NCI-H187 treated with DMSO at 0.1 percent for 48 hours (cell line): Measurements from ENCODE around the gene CNN3.
"Not testable (repeated sequence)": the region's sequence is repeated elsewhere in the genome, so short reads cannot be mapped to it uniquely, and the experiment has no call there.

Experiments used
- DNase-seq: peaks from one replicate; lab custom pipeline; 2025; lab: John Stamatoyannopoulos, UW

The CNN3 gene

GRCh38 chr1:94949681-94950661 is 23.1 kb upstream of the CNN3 start:
- DNase-seq = peak; percentile 68

- no peak for DNase-seq
Observed at GRCh38 chr1:94947437-94947836, 20.5 kb upstream of the CNN3 start.

- no peak for DNase-seq
Observed at GRCh38 chr1:94946886-94947285, 20.0 kb upstream of the CNN3 start.

GRCh38 chr1:94942171-94943128 is 15.5 kb upstream of the CNN3 start:
- DNase-seq = no peak

- DNase-seq = not testable (repeated sequence)
Observed at GRCh38 chr1:94941480-94941879, 14.6 kb upstream of the CNN3 start.

GRCh38 chr1:94940738-94941137 is 13.8 kb upstream of the CNN3 start:
- no peak for DNase-seq

- no peak for DNase-seq
Observed at GRCh38 chr1:94937820-94938219, 10.9 kb upstream of the CNN3 start.

DNA sequence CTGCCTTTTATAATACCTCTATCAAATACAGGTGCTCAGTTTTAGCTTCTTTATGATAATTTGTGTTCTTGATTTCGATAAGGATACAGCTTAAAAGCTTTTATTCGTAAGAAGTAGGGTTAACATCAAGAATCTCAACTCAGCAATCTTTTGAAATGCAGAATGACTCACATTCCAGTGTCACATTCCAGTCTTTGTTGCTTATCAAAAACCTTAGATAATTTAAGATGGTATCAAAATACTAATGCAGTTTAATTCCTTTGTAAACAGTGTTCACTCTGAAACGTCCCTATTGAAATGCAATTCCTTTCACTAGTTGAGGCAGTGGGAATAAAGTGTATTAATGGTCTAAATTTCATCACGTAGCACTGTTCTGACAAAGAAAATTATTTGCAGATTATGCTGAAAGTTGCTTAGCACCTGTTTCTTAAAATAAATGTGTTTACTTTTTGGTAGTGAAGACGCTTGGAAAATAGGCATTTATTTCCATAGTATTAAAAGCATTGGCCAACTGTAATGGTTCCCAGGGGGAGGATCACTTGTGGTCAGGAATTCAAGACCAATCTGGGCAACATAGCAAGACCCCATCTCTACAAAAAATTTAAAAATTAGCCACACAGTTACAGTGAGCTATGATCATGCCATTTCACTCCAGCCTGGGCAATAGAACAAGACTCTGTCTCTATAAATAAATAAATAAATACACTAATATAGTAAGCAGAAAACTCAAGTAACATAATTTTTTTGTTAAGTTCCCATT is 10.1 kb upstream of the CNN3 start:
- no peak for DNase-seq

DNA sequence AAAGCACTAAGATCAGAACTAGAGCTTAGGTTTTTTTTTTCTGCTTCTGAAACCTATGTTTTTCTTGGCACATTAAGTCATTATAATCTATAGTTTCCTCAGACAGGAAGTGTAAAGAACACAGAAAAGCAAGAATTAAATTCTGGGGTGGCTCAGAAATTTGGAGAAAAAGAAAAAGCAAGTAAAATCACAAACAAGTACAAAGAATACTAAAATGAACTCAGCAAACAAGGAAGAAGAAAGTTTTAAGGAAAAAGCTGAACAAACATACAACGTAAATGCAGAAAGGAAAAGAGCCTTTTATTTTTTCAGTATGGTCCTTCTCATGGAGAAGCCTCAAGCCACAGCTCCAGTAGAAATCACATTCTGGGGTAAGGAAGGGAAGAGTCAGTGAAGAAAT is 8.6 kb upstream of the CNN3 start:
- DNase-seq = no peak

- DNase-seq = no peak
Observed at GRCh38 chr1:94935034-94935433, 8.1 kb upstream of the CNN3 start.

DNA sequence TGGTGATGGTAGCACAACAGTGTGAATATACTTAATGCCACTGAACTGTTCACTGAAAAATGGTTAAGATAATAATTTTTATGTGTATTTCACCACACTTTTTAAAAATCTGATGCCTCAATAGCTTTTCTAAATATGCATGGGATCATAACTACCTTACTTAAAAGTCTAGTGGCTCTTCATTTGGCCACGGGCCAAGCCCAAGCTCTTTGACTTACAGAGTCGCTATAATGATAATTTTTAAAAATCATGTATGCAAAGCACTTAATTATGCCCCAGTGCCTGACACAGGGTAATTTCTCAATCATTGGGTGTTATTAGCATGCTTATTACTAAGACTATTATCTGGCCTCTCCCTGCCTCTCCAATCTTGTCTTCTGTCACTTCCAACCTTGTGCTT is 7.6 kb upstream of the CNN3 start:
- no peak for DNase-seq

DNA sequence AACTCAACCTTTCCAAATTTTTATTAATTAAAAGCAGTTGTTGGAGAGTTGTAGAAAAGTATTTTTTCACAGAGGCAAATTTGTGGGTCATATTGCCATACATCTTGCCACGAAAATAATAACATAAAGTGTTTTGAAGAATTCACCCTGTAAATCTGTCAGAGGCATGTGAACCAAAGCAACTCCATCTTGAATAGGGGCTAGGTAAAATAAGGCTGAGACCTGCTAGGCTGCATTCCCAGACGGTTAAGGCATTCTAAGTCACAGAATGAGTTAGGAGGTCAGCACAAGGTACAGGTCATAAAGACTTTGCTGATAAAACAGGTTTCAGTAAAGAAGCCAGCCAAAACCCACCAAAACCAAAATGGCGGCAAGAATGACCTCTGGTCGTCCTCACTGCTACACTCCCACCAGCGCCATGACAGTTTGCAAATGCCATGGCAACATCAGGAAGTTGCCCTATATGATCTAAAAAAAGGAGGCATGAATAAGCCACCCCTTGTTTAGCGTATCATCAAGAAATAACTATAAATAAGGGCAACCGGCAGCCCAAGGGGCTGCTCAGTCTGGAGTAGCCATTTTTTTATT is 4.4 kb upstream of the CNN3 start:
- no peak for DNase-seq

DNA sequence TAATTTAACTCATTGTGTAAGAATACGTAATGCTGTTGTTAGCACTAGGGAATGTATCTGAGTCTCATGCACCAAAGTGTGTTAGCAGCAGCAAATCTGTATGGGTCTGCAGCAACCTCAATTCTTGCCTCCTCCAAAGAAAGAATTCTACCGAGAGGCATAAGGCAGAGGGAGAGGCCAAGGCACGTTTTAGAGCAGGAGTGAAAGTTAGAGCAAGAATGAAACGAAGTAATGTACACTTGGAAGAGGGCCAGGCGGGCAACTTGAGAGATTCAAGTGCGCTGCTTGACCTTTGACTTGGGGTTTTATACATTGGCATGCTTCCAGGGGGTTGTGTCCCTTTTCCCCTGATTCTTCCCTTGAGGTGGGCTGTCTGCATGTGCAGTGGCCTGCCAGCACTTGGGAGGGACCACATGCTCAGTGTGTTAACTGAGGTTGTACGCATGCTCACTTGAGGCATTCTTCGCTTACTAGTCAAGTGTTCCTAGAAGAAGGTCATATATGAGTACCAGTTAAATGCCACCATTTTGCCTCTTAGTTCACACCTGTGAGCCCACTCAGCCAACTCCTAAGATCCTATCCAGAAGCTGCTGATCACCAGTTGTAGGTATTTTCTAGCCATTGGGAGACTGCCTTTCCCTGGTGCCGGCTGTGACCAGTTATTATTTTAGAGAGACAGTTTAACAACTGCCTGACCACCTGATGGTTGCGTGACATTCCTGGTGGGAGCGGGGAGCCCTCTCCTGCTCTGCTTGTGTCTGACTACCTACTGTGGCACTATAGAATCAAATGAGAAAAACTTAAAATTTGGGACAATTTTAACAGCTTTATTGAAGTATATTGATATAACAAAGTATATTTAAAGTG is 2.7 kb upstream of the CNN3 start:
- no peak for DNase-seq

- no peak for DNase-seq
Observed at GRCh38 chr1:94928293-94928939, 1.5 kb upstream of the CNN3 start.

DNA sequence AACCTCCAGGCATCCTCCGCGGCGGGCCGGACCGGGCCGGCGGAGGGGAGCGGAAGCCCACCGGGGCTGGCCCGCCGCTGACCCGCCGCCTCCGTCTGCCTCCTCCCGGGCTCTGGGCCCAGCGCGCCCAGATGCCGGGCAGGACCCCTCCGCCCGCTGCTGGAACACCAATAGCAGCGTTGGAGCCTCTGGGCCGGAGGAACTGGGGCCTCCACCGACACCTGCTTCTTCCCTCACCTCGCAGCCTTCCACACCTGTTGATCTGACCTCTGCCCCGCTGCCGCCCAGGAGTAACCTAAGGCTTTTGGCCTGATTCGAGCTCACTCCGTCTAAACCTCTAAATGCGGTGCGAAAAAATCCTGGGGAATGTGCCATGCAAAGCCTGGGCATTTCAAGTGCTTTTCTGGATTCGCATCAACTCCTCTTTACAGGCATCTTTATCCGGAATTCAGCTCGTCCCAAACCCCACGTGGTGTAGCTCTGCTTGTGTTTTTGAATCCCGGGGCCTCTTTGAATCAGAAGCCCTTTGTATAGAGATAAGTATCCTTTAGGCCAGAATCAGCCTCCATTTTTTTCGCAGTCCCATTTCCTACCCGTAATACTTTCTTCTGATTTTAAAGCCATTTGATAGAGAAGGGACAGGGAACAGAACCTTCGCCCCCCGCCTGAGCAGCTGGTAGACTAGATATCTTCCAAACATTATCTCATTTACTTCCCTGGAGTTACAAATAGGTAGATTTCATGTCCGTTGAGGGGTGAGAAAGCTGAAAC is 680 bp upstream of the CNN3 start:
- no peak for DNase-seq

GRCh38 chr1:94926126-94926914 is 590 bp downstream of the CNN3 start:
- no peak for DNase-seq

DNA sequence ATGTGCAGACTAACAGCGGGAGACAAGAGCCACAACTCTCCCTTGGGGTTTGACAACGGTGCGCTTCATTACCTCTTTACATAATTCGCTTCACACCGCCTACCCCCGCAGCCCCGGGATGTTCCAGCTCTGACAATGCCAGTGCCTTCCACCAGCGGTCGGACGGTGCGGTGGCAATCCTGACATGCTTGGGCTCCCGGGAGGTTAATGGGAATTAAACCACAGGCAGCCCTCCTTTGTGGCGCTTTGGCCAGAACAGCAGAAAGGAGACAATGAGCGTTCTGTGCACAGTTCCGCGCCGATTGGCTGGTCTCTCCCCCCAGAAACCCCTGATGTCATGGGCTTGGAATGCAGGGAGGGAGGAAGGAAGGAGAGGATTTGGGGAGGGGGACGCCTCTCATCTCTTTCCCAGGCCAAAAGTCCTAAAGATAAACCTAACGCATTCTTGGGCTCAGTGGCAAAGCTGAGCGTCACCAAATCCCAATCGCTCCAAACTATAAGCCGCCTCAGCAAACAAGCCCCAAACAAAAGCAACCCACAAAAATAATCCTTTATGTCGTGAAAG is 1.3 kb downstream of the CNN3 start:
- peak; percentile 59 for DNase-seq

DNA sequence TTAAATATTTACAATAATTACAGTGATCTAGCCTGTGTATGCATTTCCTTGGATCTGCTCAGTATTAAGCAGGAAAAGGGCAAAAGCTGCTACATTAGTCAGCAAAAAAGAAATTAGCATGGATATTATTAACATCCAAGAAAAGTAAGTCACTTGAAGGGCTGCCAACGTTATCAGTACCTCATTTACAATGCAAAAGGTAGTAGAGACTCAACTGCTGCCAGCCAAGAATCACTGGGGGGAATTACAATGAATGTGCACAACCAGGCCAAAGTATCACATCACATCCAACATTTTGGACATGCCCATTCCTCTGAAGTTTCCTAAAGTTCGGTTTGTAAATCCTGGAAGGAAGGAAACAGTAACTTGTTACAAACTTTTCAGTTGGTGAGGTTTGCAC is 1.9 kb downstream of the CNN3 start:
- no peak for DNase-seq
